Left hindlimb (tissue), 1 donor: ENCODE results near the gene TMEM225B.
"Not testable (repeated sequence)": the region's sequence is repeated elsewhere in the genome, so short reads cannot be mapped to it uniquely, and the experiment has no call there.

Experiments
- DNase-seq: peaks from one replicate; pipeline ENCODE4 v3.0.0-alpha.2; 2018

Gene TMEM225B

DNA sequence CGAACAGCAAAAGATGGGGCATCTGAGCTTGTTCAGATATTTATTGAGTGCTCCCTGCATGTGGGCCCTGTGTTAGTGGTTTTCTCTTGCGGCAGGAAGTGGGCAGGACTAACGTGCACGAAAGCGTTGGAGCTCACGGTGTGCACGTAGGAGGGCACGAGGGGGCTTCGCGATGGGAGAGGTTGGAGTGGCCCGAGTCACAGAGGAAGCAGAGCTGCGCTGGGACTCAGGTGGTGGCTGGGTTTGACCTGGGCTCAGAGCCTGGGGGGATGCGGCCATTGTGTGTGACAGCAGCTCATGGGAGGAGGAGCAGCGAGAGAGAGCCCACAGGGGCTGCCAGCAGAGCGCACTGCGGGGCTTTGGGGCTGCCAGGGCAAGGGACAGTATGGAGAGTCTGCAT lies 26.4 kb downstream of the TMEM225B start:
- no peak for DNase-seq

DNA sequence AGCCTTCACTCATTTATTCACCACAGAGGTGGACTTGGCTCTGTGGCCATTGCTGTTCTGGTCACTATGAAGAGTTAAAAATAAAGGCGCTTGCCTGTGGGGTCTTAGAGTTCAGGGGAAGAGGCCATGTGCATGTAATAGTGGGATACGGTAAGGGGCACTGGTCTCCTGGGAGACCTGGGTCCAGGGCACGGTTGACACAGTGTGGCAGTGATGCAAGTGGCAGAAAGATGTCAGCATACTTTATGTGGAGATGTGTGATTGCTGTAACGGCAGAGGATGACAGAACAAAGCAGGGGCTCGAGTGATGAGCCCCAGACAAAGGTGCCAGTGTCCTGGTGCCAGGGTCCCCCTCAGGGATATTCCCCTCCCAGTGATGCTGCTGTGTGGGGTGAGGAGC lies 27.3 kb downstream of the TMEM225B start:
- DNase-seq = no peak

DNA sequence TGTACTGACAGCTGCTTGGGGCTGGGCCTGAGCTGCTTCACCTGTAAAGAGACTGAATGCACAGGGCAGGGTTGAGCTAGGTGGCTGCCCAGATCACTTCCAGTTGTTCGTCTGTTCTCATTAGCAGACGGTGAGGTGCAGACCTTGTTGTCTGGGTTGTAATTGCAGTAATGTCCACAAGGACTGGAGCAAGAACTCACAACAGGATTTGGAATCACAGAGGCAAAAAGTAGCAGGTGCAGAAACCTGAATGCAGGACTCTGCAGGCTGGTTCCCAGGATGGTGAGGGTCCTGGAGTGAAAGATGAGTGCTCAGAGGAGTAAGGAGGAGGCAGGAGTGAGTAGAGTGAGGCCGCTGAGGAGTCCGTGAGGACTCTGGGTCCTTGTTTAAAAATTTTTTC lies 27.9 kb downstream of the TMEM225B start:
- DNase-seq = no peak

DNA sequence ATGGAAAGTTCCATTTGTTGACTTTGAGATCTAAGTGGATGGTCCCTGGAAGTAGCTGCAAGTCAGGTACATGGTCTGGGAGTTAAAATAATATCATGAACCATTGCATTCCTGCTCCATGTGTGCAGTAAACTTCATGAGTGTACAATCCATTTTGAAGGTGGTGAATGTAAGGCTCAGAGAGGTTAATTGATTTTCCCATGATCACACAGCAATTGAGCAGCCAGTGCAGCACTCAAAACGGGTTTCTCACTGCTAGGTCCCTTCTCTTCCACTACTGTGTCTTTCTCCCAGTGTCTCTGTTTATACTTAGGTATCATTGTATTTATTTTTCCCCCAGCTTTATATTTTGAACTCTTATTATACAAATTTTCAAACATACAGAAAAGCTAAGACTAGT lies 28.6 kb downstream of the TMEM225B start:
- DNase-seq = no peak

DNA sequence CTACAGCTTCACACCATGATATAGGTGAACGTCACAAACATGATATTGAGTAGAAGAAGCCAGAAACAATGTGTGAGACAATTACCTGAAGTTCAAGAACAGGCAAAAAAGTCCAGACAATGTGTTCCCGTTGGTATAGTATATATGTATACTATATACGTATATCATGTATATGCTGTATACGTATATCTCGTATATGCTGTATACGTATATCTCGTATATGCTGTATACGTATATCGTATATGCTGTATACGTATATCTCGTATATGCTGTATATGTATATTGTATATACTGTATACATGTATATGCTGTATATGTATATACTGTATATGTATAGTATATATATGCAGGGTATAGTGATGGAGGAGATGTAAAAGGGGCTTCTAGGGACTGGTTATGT lies 29.4 kb downstream of the TMEM225B start:
- DNase-seq = no peak

DNA sequence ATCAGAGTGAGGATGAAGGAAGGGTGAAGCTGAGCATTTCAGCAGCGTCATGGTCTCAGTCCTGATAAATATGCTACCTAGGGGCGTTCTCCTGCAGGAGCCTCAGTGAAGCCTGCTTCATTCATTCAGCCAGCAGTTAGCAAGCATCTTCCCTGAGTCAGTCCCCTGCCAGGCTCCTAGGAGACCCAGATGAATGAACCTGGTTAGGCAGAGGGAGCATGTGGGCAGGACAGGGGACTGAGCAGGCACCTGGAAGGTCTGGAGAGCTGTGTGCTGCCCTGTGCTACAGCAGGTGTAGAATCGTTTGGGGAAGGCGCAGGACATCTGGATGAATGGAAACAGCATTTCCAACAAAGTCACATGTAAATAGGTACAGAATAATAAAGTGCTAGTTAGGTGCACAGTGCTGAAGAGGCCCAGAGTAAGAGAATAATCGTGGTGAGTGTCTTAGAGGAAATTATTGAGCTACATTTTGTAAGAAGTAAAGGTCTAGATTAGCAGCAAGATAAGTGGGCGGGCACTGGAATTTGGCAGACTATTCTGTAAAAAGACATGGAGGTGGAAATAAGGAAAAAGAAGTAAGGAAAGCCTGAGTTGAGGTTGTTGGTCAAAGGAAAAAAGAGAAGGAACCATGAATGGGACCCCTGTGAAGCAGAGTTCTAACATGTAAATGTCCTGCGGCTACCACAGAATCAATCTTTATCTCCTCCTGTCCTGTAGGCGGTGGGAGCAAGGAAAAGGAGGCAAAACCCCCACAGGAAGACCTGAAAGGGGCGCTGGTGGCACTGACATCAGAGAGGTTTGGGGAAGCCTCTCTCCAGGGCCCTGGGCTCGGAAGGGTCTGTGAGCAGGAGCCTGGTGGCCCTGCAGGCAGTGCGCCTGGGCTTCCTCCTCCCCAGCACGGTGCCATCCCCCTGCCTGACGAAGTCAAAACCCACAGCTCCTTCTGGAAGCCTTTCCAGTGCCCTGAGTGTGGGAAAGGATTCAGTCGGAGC lies 30.7 kb downstream of the TMEM225B start:
- DNase-seq = no peak

DNA sequence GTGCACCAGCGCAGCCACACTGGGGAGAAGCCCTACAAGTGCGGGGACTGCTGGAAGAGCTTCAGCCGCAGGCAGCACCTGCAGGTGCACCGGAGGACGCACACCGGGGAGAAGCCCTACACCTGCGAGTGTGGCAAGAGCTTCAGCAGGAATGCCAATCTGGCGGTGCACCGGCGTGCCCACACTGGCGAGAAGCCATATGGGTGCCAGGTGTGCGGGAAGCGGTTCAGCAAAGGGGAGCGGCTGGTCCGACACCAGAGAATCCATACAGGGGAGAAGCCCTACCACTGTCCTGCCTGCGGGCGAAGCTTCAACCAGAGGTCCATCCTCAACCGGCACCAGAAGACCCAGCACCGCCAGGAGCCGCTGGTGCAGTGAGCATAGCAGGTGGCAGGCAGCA lies 31.6 kb downstream of the TMEM225B start:
- DNase-seq = no peak

DNA sequence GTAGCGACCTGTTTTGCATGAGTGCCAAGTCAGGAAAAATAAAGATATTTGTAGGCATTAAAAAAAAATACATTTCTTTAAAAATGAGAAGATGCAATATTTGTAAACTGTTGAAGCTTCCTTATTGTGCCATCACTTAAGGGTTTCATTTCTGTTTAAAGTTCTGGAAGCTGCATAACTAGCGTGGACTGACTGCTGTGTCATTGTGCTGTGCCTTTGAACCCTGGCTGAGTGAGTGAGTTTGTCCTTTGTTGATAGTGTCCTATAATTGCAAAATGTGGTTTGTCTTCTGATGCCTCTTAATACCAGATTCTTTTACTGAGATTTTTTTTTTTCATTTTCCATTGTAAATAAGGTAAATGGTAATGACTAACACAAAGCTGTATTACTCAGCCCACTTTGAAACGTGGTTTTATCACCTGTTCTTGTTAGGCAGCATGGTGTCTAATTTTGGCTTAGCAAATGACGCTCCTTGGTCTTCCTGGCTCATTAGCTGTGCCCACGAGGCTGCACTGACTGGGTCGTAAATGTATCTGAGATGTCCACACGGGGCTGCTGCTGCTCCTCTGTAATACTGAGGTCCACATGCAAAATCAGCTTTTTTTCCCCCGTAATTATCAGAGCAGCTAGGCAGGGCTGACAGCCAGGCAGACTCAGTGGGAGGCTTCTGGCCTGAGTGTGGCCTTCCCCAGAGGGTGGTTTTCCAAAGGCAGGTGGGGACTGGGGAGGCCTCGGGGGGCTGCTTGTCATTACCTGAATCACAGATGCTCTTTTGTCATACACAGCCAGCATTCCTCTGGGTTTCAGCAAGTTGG lies 33.4 kb downstream of the TMEM225B start:
- no peak for DNase-seq

DNA sequence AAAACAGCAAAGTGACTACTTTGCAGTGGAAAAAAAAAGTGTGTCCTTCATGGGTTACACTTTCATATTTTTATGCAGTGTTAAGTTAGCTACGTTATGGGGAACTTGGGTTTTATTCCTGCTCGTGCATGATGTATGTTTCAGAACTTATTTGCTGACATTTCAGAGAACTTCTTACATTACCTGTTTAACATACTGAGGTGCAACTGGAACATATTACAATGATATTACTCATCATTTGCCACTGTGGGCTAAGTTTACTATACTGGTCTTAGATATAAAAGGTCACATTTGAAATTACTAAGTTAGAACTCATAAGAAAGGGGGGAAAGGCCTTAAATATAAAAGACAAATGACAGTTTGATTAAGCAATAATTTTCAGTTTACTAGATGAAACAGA lies 39.3 kb downstream of the TMEM225B start:
- not testable (repeated sequence) for DNase-seq

DNA sequence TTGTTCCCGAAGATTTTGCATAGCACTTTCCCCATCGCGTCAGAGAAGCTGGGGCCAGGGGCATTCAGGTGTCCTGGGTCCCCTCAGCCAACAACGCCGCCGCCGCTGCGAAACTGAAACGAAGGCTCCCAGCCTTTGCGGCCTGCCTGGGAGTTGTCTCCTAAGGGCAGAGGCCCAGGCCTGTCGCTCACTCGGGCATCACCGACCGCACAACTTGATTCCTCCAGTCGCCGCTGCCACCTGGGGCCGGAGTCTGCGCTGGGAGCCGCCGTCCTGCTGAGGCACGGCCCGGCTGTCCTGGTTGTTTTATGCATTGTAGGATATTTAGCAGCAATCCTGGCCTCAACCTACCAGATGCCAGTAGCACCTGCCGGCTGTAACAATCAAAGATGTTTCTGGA lies 40.7 kb downstream of the TMEM225B start:
- no peak for DNase-seq

DNA sequence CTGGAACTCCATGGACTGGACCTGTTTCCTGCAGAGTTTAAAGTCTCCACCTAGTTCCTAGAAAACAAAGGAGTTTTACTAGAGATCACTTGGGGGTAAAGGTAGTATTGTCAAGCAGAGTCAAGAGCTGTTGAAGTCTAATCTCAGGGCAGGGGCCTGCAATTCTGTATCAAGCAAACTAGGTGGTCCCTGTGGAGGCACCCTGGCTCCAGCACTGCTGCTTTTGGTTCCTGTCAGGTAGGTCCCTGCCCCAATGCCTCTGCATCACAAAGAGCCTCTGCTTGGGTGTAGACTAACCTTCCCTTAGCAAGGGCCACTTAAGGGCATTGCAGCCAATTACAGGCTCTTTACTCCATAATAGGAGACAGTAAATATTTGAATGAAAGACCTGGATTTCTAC lies 41.2 kb downstream of the TMEM225B start:
- DNase-seq = no peak

DNA sequence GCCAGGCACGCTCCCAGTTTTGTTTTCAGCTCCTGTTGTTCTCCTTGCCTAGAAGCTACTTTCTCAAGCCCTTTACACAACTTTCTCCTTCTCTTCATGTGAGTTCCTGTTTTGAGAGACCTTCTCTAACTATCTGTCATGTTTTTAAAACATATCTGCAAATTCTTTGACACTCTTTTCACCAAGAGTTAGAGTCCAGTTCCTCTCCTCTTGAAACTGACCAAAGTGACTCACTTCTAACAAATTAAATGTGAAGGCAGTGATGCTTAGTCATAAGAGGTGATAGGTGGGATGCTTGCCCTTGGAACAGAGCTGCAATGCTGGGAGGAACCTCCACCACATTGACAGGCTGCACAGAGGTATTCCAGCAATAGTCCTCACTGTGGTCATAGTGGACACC lies 44.0 kb downstream of the TMEM225B start:
- DNase-seq = no peak

DNA sequence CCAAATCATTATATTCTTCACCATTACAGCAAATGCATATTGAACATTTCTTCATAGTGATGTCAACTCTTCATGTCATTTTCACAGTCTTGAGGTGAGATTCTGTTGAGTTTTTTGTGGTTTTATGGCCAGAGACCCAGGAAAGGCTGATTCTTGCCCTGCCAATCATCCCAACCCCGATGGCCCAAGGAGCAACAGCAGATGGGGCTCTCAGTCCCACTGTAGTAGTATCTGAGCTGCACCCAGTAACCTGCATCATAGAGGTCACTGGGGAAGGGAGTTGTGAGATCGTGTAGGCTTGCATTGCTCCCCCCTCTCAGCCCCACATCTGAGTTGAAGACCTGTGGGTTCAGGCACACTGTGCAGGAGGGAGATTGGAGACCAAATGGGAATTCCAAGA lies 45.4 kb downstream of the TMEM225B start:
- DNase-seq = no peak

DNA sequence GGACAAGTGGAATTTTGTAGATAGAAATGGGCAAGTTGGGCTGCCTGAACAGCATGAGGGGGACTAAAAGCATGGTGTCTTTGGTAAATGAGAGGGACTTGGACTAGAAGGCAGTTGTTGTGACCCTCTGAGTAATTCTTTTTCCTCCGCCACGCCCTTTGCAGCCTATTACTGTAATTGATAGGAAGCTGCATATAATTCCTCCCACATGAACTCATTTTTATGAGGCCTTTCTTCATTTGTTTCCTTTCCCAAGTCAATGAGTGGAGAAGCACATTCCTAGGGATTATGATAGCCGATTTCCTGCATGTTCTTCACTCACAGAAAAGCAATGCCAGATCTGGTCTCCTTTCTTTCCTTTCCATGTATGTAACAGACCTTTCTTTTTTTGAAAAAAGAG lies 46.4 kb downstream of the TMEM225B start:
- DNase-seq = no peak

DNA sequence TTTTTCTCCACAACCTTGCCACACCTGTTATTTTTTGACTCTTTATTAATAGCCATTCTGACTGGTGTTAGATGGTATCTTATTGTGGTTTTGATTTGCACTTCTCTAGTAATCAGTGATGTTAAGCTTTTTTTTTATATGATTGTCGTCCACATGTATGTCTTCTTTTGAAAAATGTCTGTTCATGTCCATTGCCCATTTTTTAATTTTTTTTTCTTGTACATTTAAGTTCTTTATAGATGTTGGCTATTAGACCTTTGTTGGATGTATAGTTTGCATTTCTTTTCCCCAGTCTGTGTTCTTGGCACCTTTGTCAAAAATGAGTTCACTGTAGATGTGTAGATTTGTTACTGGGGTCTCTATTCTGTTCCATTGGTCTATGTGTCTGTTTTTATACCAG lies 47.5 kb downstream of the TMEM225B start:
- DNase-seq = no peak

DNA sequence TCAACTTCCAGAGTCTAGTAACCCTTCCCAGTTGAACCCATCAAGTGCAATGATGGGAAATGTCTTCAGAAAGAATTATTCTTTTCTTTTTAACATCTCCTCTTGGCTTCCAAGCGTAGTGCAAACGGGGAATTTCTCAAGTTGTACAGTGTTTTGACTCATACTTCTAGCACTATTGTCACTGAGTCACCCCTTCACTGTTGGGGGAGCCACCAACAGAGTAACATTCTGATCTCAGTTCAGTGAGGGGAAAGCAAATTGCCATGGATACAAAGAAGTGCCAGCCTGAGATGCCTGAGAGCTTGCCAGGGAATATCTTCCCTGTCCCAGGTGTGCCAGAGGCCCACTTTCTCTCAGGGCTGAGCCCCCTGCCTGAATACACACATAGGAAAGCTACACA lies 50.8 kb downstream of the TMEM225B start:
- DNase-seq = no peak

DNA sequence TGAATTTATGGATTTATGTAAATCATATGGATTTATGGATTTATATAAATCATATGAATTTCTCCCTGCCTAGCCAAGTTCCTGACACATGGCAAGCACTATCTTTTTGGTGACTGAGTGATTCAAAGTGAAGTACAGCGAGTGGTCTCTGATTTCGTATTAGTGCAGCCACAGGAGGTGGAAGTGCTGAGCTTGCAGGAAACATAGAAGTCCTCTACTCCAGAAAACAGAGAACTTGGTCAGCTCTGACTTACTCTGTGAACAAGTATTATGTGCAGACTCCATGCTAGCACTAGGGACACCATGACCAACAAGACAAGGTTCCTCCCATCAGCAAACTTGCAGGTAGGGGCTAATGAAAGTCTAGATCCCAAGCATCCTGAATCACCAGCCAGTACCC lies 53.2 kb downstream of the TMEM225B start:
- DNase-seq = no peak

DNA sequence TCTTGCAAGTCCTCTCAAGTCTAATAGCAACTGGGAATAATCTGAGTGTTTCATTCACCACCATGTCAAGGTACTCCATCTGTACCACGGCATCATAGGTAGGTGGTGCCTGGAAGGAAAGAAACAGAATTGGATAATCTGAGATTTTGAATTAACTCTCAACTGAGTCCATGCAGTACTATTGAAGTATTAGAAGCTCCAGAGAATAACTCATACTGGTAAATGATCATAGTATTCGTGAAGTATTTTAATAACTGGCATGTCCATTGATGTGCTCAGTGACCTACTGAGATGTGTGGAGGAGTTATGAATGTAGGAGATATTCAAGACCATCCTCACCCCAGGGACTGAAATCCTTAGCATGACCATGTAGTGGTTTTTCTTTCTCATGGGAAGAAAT lies 54.6 kb downstream of the TMEM225B start:
- no peak for DNase-seq

DNA sequence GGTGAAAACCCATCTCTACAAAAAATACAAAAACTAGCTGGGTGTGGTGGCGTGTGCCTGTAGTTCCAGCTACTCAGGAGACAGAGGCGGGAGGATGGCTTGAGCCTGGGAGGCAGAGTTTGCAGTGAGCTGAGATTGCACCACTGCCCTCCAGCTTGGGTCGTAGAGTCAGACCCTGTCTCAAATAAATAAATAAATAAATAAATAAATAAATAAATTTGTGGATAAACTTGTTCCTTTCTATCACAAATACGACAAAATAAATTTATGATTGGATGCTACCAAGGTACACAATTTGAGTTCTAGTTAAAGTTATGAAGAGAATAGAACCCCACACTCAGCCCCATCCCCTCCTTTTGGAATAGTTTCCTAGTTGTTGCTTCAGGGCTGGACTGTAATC lies 55.2 kb downstream of the TMEM225B start:
- not testable (repeated sequence) for DNase-seq

DNA sequence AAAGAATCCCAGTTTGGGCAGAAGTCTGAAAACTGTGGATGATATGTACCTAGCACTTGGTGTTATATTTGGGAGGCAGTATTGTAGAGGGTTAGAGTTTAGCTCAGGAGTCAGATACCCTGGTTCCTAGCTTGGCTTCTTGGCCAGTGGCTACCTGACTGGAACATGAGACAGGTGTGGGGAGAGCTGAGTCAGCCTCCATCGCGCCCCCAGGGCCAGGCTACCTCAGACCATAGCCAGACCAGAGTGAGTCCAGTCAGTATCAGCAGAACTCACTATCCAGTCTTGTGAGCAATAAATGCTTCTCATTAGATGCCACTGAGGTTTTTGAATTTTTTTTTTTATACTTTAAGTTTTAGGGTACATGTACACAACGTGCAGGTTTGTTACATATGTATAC lies 55.7 kb downstream of the TMEM225B start:
- no peak for DNase-seq

DNA sequence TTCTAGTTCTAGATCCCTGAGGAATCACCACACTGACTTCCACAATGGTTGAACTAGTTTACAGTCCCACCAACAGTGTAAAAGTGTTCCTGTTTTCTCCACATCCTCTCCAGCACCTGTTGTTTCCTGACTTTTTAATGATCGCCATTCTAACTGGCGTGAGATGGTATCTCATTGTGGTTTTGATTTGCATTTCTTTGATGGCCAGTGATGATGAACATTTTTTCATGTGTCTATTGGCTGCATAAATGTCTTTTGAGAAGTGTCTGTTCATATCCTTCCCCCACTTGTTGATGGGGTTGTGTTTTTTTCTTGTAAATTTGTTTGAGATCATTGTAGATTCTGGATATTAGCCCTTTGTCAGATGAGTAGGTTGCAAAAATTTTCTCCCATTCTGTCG lies 56.6 kb downstream of the TMEM225B start:
- DNase-seq = not testable (repeated sequence)

DNA sequence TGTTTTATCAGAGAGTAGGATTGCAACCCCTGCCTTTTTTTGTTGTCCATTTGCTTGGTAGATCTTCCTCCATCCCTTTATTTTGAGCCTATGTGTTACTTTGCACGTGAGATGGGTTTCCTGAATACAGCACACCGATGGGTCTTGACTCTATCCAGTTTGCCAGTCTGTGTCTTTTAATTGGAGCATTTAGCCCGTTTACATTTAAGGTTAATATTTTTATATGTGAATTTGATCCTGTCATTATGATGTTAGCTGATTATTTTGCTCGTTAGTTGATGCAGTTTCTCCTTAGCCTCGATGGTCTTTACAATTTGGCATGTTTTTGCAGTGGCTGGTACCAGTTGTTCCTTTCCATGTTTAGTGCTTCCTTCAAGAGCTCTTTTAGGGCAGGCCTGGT lies 59.8 kb downstream of the TMEM225B start:
- not testable (repeated sequence) for DNase-seq
